H1 (cell line): ENCODE data around the gene TAS2R50.

Experiments
- JUND ChIP-seq: IDR thresholded peaks from 2 replicates; pipeline ENCODE4 v1.6.1; 2011; ENCODE audit warnings: mild to moderate bottlenecking, improper control_type of control experiment, low read length
- NRF1 ChIP-seq: IDR thresholded peaks from 2 replicates; pipeline ENCODE4 v1.6.1; 2011; ENCODE audit warnings: mild to moderate bottlenecking, low read depth, low read length, improper control_type of control experiment
- POLR2A ChIP-seq, 2 experiments: IDR thresholded peaks; 1 replicate in 1 of 2; 2 replicates in 1 of 2; pipeline ENCODE4 v1.6.1; 2011; ENCODE audit warnings: low read depth in 2 of 2, low read length in 2 of 2, mild to moderate bottlenecking in 2 of 2; ENCODE audit errors: control extremely low read depth in 1 of 2
- ZNF274 ChIP-seq: IDR thresholded peaks from 2 replicates; pipeline ENCODE4 v1.7.0; 2012; ENCODE audit warnings: low read length, borderline replicate concordance; ENCODE audit errors: extremely low read depth
- TF ChIP-seq, protein P1 (sequence below): IDR thresholded peaks from 2 replicates; pipeline ENCODE4 v1.6.1; 2012; ENCODE audit warnings: low read length, inconsistent platforms

- no peak for TF ChIP-seq JUND
- no peak for TF ChIP-seq ZNF274
- TF ChIP-seq, protein P1, sequence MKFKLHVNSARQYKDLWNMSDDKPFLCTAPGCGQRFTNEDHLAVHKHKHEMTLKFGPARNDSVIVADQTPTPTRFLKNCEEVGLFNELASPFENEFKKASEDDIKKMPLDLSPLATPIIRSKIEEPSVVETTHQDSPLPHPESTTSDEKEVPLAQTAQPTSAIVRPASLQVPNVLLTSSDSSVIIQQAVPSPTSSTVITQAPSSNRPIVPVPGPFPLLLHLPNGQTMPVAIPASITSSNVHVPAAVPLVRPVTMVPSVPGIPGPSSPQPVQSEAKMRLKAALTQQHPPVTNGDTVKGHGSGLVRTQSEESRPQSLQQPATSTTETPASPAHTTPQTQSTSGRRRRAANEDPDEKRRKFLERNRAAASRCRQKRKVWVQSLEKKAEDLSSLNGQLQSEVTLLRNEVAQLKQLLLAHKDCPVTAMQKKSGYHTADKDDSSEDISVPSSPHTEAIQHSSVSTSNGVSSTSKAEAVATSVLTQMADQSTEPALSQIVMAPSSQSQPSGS: no peak
- TF ChIP-seq NRF1: no peak
- no peak for TF ChIP-seq POLR2A (IDR thresholded peaks at IDR 0.05; ENCODE audit: control extremely low read depth in 1 of 2, low read depth in 2 of 2, low read length in 2 of 2)
Observed at GRCh38 chr12:10941369-10941768, 45.3 kb downstream of the TAS2R50 start.
